Epithelial cell of proximal tubule (primary cell): Measurements from ENCODE around the gene SLC23A2. TPM values are rescaled to one million over a fixed set of nuclear protein-coding genes. Genes with fewer than 3 reads are reported as not detected.

Source experiments
- DNase-seq: peaks from one replicate; pipeline ENCODE4 v3.0.0-alpha.2; 2011; ENCODE audit warnings: low read depth
- H3K4me3 ChIP-seq: 2 replicates; pipeline ENCODE4 v1.5.1; 2011; ENCODE audit warnings: low read depth, mild to moderate bottlenecking, low read length
- CTCF ChIP-seq: conservative IDR thresholded peaks from 2 replicates; pipeline ENCODE4 v1.5.1; 2012; ENCODE audit warnings: low read depth, mild to moderate bottlenecking, low read length
- total RNA-seq: library from RNA; depleted of rRNA; stranded (reverse); fragments of >200 nt; gene quantifications from 2 replicates; pipeline ENCODE4 v1.2.3, GENCODE V29; 2015

Gene SLC23A2
- total RNA-seq: 5.3 and 9.3 TPM in 2 replicates

GRCh38 chr20:5001174-5002076, at the start of gene SLC23A2:
Gene SLC23A2 (minus strand): TSS chr20:5001510. CDS start chr20:4932562, 68,948 bp downstream.
- TF ChIP-seq CTCF: no peak
- DNase-seq: no peak
- peak within 1 kb of the TSS; percentile 73 for H3K4me3 ChIP-seq

GRCh38 chr20:5046656-5047339, 45.5 kb upstream of the SLC23A2 start:
- H3K4me3 ChIP-seq: no peak overlapping the region
- DNase-seq: no peak
- no peak for TF ChIP-seq CTCF

- no peak for DNase-seq
- TF ChIP-seq CTCF: no peak
- no peak overlapping the region for H3K4me3 ChIP-seq
Observed at GRCh38 chr20:5045906-5046305, 44.6 kb upstream of the SLC23A2 start.

- DNase-seq: no peak
- TF ChIP-seq CTCF: no peak
- H3K4me3 ChIP-seq: no peak overlapping the region
Observed at GRCh38 chr20:5044075-5044620, 42.8 kb upstream of the SLC23A2 start.

GRCh38 chr20:5041433-5041832, 40.1 kb upstream of the SLC23A2 start:
- no peak for TF ChIP-seq CTCF
- H3K4me3 ChIP-seq: no peak overlapping the region
- DNase-seq: no peak

- TF ChIP-seq CTCF: no peak
- DNase-seq: no peak
- no peak overlapping the region for H3K4me3 ChIP-seq
Observed at GRCh38 chr20:5040345-5040744, 39.0 kb upstream of the SLC23A2 start.
